Natural killer cell (primary cell): ENCODE measurements around the gene CFAP61. TPM values are rescaled to one million over a fixed set of nuclear protein-coding genes. Genes with fewer than 3 reads are reported as not detected.

ENCODE experiments used
- ATAC-seq, 3 donors: fragments of 150-1000 bp in 2 of 3; fragments of 200-7000 bp in 1 of 3; cut with Tn5 transposase; 1 replicate in 1 of 3; 2 replicates in 2 of 3; pipeline ENCODE4 v1.10.0; 2021; ENCODE audit warnings: mild to moderate bottlenecking in 2 of 3, moderate library complexity in 2 of 3
- DNase-seq, 2 donors: peaks; one replicate each; pipeline versions ENCODE4 v3.0.0 to v3.0.0-alpha.2; 2013 to 2021; ENCODE audit warnings: mixed read lengths in 1 of 2
- H3K27ac ChIP-seq: one replicate; pipeline ENCODE4 v1.5.1; 2013; ENCODE audit warnings: mild to moderate bottlenecking, low read length
- H3K27me3 ChIP-seq: one replicate; pipeline ENCODE4 v1.6.1; 2013; ENCODE audit warnings: low read length; ENCODE audit not compliant: control insufficient read depth, insufficient read depth
- H3K36me3 ChIP-seq: one replicate; pipeline ENCODE4 v1.6.1; 2013; ENCODE audit warnings: low read length; ENCODE audit not compliant: control insufficient read depth, insufficient read depth
- H3K4me1 ChIP-seq: one replicate; pipeline ENCODE4 v1.6.1; 2013; ENCODE audit warnings: low read length; ENCODE audit not compliant: control insufficient read depth, insufficient read depth
- H3K4me3 ChIP-seq: one replicate; pipeline ENCODE4 v1.5.1; 2013; ENCODE audit warnings: low read length
- H3K9me3 ChIP-seq: one replicate; pipeline ENCODE4 v1.6.1; 2013; ENCODE audit warnings: low read length; ENCODE audit not compliant: control insufficient read depth, insufficient read depth
- H3K27ac Mint-ChIP-seq, 2 donors: one replicate each; pipeline ENCODE4 v1.8.0; 2022; ENCODE audit warnings: mild to moderate bottlenecking in 2 of 2, mixed read lengths in 2 of 2, moderate library complexity in 1 of 2
- H3K27me3 Mint-ChIP-seq, 2 donors: one replicate each; pipeline ENCODE4 v1.8.0; 2022; ENCODE audit warnings: low read depth in 2 of 2, mixed read lengths in 2 of 2
- H3K36me3 Mint-ChIP-seq: one replicate; pipeline ENCODE4 v1.8.0; 2022; ENCODE audit warnings: mixed read lengths
- H3K4me1 Mint-ChIP-seq, 2 donors: one replicate each; pipeline ENCODE4 v1.8.0; 2022; ENCODE audit warnings: mixed read lengths in 2 of 2
- H3K4me3 Mint-ChIP-seq: one replicate; pipeline ENCODE4 v1.8.0; 2022; ENCODE audit warnings: mild to moderate bottlenecking, moderate library complexity, mixed read lengths
- H3K9me3 Mint-ChIP-seq, 2 donors: one replicate each; pipeline ENCODE4 v1.8.0; 2022; ENCODE audit warnings: mixed read lengths in 2 of 2
- WGBS: methylation state at CpG from one replicate; pipeline ENCODE4 v1.1.7; 2013; ENCODE audit warnings: missing lambda C conversion rate; ENCODE audit not compliant: insufficient coverage; 5-methylcytosine and 5-hydroxymethylcytosine counted together
- intact Hi-C: fragments of 100-400 bp; cut with micrococcal nuclease; formaldehyde crosslinking; loops from one replicate; pipeline ENCODE4 v1.14.2; 2022
- total RNA-seq, 4 donors: library from RNA; stranded (reverse); fragments of 120-200 nt in 1 of 4; gene quantifications; one replicate each; pipeline versions ENCODE4 v1.2.3 to v1.2.4, GENCODE V29; 2013 to 2022
- TF ChIP-seq, protein P1 (sequence below): fragments of 200-600 bp; IDR thresholded peaks from one replicate; pipeline ENCODE4 v1.8.0; 2022; ENCODE audit warnings: antibody characterized with exemption

CFAP61 gene
- total RNA-seq, 3 donors from 2014 or later (not counting 1 experiment from before 2014, with no cell fraction given): 1.0 to 2.1 (median 1.3) TPM

DNA sequence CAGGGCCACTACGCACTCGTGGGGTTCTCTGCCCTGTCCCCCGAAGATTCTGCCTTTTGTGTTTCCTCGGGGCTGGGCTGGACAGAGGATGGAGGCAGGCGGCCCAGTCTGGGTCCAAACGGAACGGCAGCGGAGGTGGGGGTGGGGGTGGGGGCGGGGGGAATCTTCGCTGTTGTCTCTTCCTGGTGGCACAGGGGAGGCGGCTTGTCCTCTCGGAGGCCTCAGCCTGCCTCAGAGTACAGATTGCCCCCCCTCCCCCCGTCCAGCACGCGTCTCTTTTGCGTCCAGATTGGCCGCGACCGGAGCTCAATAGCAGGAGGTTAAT is 314.2 kb downstream of the CFAP61 start:
- H3K4me1 Mint-ChIP-seq: peaks cover 32 to 36% of the 10 kb centered on the region in 2 donors
- no peaks in the 10 kb centered on the region for H3K9me3 Mint-ChIP-seq
- Histone ChIP-seq H3K9me3 (no peaks in the 10 kb centered on the region), H3K27ac (no peak overlapping the region), H3K4me1 (peaks cover 33% of the 10 kb centered on the region), H3K27me3 (peaks cover 39% of the 10 kb centered on the region), H3K36me3 (no peaks in the 10 kb centered on the region), H3K4me3 (no peak overlapping the region)
- DNase-seq (no peak), ATAC-seq (no peak)
- H3K4me3 Mint-ChIP-seq: peak overlapping the region; percentile 65
- no peak overlapping the region for H3K27ac Mint-ChIP-seq
- WGBS: 8% methylated on average over 15 of the region's 19 CpGs
- peaks cover 55 to 62% of the 10 kb centered on the region in 2 donors for H3K27me3 Mint-ChIP-seq
- no peaks in the 10 kb centered on the region for H3K36me3 Mint-ChIP-seq
- intact Hi-C loops: loop anchor here (10.0 kb wide), 1 partner anchor 152 kb away; no protein-coding TSS in a partner anchor
- TF ChIP-seq, protein P1, sequence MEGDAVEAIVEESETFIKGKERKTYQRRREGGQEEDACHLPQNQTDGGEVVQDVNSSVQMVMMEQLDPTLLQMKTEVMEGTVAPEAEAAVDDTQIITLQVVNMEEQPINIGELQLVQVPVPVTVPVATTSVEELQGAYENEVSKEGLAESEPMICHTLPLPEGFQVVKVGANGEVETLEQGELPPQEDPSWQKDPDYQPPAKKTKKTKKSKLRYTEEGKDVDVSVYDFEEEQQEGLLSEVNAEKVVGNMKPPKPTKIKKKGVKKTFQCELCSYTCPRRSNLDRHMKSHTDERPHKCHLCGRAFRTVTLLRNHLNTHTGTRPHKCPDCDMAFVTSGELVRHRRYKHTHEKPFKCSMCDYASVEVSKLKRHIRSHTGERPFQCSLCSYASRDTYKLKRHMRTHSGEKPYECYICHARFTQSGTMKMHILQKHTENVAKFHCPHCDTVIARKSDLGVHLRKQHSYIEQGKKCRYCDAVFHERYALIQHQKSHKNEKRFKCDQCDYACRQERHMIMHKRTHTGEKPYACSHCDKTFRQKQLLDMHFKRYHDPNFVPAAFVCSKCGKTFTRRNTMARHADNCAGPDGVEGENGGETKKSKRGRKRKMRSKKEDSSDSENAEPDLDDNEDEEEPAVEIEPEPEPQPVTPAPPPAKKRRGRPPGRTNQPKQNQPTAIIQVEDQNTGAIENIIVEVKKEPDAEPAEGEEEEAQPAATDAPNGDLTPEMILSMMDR: no peak

DNA sequence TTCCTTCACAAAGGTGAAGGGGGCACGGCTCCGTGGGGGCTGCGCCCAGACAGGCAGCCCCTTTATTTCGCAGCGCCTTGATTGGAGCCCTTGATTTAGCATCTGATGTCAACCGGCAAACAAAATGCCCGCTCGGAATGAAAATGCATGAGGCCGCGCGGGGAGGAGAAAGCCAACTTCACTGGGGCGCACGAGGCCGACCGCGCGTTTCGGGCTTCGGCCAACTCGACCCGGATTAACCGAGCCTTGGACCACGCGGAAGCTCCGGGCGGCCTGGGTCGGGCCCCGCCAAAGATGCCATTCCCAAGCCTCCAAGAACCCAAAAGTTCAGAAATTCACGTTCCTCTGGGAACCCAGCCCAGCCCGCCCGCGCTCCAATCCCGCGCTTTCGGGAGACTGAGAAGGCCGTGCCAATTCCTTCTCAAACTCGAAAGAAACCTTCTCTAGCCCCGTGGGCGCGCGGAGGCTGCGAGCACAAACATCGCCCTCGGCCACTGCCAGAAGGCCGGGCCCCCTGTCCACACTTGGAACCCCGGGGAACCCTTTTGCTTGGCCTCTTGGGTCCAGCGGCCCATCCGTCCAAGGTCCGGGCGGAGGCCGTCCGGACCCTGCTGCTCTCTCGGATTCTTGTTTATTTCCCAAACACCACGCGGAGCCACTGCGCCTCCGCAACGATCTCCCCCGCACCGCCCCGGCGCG is 314.7 kb downstream of the CFAP61 start:
- intact Hi-C loops: loop anchor here (10.0 kb wide), 1 partner anchor 152 kb away; no protein-coding TSS in a partner anchor
- H3K9me3 Mint-ChIP-seq: no peaks in the 10 kb centered on the region

DNA sequence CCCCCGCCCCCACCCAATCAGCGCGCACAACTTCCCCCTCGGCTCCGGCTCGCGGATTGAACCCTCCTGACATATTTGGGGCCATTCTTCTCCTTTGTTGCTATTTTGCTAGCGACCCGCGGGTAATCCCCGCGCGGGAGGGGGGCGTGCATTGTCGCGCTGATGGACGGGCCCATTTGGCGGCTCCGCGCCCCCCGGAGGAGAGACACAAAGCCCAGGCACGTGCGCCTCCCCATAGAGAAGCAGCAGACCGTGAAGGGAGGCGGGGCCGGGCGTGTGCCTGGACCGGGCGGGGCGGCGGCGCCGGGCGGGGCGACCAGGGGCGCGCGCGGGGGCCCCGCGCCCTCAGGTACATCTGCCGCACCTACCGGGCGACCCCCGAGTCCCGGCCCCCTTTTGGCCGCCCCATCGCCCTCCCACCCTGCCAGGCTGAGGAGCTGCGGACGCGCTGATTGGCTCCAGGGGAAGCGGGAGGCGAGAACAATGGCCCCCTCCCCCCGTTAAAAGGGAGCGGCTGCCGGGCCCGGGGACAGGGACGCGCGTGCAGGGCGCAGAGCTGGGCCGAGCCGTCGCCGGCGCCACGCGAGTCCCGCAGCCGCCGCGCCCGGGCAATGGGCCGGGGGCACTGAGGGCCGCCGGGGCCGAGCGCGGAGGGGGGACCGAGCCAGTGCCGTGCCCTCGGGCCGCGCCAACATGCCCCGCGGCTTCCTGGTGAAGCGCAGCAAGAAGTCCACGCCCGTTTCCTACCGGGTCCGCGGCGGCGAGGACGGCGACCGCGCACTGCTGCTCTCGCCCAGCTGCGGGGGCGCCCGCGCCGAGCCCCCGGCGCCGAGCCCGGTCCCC is 315.5 kb downstream of the CFAP61 start, which contains the start of gene INSM1:
TSS of gene INSM1 (plus strand) at position 530 of the 843 bp plus-strand sequence. CDS start at position 694, 164 bp downstream.
- TF ChIP-seq, protein P1: no peak
- Histone ChIP-seq H3K9me3 (no peaks in the 10 kb centered on the region), H3K27ac (no peak within 1 kb of the TSS), H3K36me3 (no peaks in the 10 kb centered on the region), H3K4me3 (no peak within 1 kb of the TSS), H3K27me3 (peaks cover 40% of the 10 kb centered on the region), H3K4me1 (peaks cover 31% of the 10 kb centered on the region)
- Mint-ChIP-seq H3K4me1 (peaks cover 19 to 28% of the 10 kb centered on the region in 2 donors), H3K27me3 (peaks cover 62% of the 10 kb centered on the region in 2 donors), H3K36me3 (no peaks in the 10 kb centered on the region), H3K4me3 (peak within 1 kb of the TSS; percentile 66), H3K27ac (no peak within 1 kb of the TSS), H3K9me3 (no peaks in the 10 kb centered on the region)
- peak in 2 of 3 donors; percentile 24 to 48 for ATAC-seq
- no peak for DNase-seq
- intact Hi-C loops: loop anchor here (10.0 kb wide), 1 partner anchor 153 kb away; no protein-coding TSS in a partner anchor
- under 1% methylated on average over 108 of the region's 108 CpGs for WGBS

More for the DNA sequence above, 314.7 kb downstream of the CFAP61 start:
- Histone ChIP-seq H3K27me3 (peaks cover 39% of the 10 kb centered on the region), H3K4me1 (peaks cover 33% of the 10 kb centered on the region), H3K9me3 (no peaks in the 10 kb centered on the region), H3K27ac (no peak overlapping the region), H3K4me3 (no peak overlapping the region), H3K36me3 (no peaks in the 10 kb centered on the region)
- Mint-ChIP-seq H3K27ac (no peak overlapping the region), H3K36me3 (no peaks in the 10 kb centered on the region), H3K4me1 (peaks cover 27 to 33% of the 10 kb centered on the region in 2 donors), H3K27me3 (peaks cover 60 to 62% of the 10 kb centered on the region in 2 donors), H3K4me3 (peak overlapping the region; percentile 66)
- WGBS: 6% methylated on average over 63 of the region's 63 CpGs
- DNase-seq (no peak), ATAC-seq (no peak)
- TF ChIP-seq, protein P1: no peak
